Endothelial cell of umbilical vein (primary cell): ENCODE data around the gene LCN12.

Experiments
- CTCF ChIP-seq, 2 donors: IDR thresholded peaks; 1 replicate in 1 of 2; 2 replicates in 1 of 2; pipeline ENCODE4 v1.5.1; 2011; ENCODE audit warnings: low read length in 2 of 2, mild to moderate bottlenecking in 2 of 2, moderate library complexity in 2 of 2, control low read depth in 1 of 2, inconsistent platforms in 1 of 2, low read depth in 1 of 2; ENCODE audit not compliant: insufficient read depth in 1 of 2; ENCODE audit errors: extremely low read depth in 1 of 2
- FOS ChIP-seq: IDR thresholded peaks from 2 replicates; pipeline ENCODE4 v1.6.1; 2011; ENCODE audit warnings: mild to moderate bottlenecking, low read length, moderate library complexity, borderline replicate concordance; ENCODE audit not compliant: insufficient read depth
- POLR2A ChIP-seq: IDR thresholded peaks from 2 replicates; pipeline ENCODE4 v1.6.1; 2012; ENCODE audit warnings: low read depth, mild to moderate bottlenecking, control low read depth, low read length

- TF ChIP-seq POLR2A (no peak), CTCF (IDR thresholded peaks at IDR 0.05; ENCODE audit: extremely low read depth in 1 of 2, insufficient read depth in 1 of 2, low read depth in 1 of 2, low read length in 2 of 2) (no peak), FOS (no peak)
These were observed 25.3 kb upstream of the LCN12 start for GRCh38 chr9:136926749-136927148.
